T-helper 1 cell treated with Interleukin-12 subunit alpha and Interleukin-12 subunit beta and Interleukin-4 antibody, amounts not matched to agents 30 μg/mL and 1 μg/mL, for 36 hours (primary cell): Measurements from ENCODE around the gene IDUA.
"Not testable (repeated sequence)": the region's sequence is repeated elsewhere in the genome, so short reads cannot be mapped to it uniquely, and the experiment has no call there.

Source experiments
- H3K27ac Mint-ChIP-seq: one replicate; pipeline ENCODE4 v1.8.0; 2021; ENCODE audit warnings: mild to moderate bottlenecking, mixed read lengths
- H3K27me3 Mint-ChIP-seq: one replicate; pipeline ENCODE4 v1.8.0; 2021; ENCODE audit warnings: low read depth, mixed read lengths
- H3K36me3 Mint-ChIP-seq: one replicate; pipeline ENCODE4 v1.8.0; 2021; ENCODE audit warnings: low read depth, mixed read lengths
- H3K4me1 Mint-ChIP-seq: one replicate; pipeline ENCODE4 v1.8.0; 2021; ENCODE audit warnings: low read depth, mixed read lengths
- H3K4me3 Mint-ChIP-seq: one replicate; pipeline ENCODE4 v1.8.0; 2021; ENCODE audit warnings: mild to moderate bottlenecking, moderate library complexity, mixed read lengths
- H3K9me3 Mint-ChIP-seq: one replicate; pipeline ENCODE4 v1.8.0; 2021; ENCODE audit warnings: mixed read lengths

IDUA gene

GRCh38 chr4:1048773-1049590, 62.1 kb downstream of the IDUA start:
- Mint-ChIP-seq H3K4me1 (peaks cover 2% of the 10 kb centered on the region), H3K36me3 (no peaks in the 10 kb centered on the region), H3K27ac (no peak overlapping the region), H3K4me3 (no peak overlapping the region), H3K9me3 (no peaks in the 10 kb centered on the region), H3K27me3 (peaks cover 24% of the 10 kb centered on the region)

- Mint-ChIP-seq H3K4me3 (no peak overlapping the region), H3K36me3 (no peaks in the 10 kb centered on the region), H3K27me3 (peaks cover 24% of the 10 kb centered on the region), H3K4me1 (peaks cover 2% of the 10 kb centered on the region), H3K9me3 (no peaks in the 10 kb centered on the region), H3K27ac (no peak overlapping the region)
Measured at GRCh38 chr4:1049591-1049905, 62.7 kb downstream of the IDUA start.

GRCh38 chr4:1050486-1051213, 63.8 kb downstream of the IDUA start:
- Mint-ChIP-seq H3K36me3 (no peaks in the 10 kb centered on the region), H3K27me3 (peaks cover 19% of the 10 kb centered on the region), H3K4me3 (no peak overlapping the region), H3K9me3 (no peaks in the 10 kb centered on the region), H3K4me1 (peaks cover 2% of the 10 kb centered on the region), H3K27ac (no peak overlapping the region)

- H3K36me3 Mint-ChIP-seq = no peaks in the 10 kb centered on the region
- no peak overlapping the region for H3K4me3 Mint-ChIP-seq
- H3K9me3 Mint-ChIP-seq = no peaks in the 10 kb centered on the region
- peaks cover 19% of the 10 kb centered on the region for H3K27me3 Mint-ChIP-seq
- peaks cover 7% of the 10 kb centered on the region for H3K4me1 Mint-ChIP-seq
- H3K27ac Mint-ChIP-seq = no peak overlapping the region
Measured at GRCh38 chr4:1051472-1051871, 64.6 kb downstream of the IDUA start.

GRCh38 chr4:1052231-1052671, 65.4 kb downstream of the IDUA start:
- Mint-ChIP-seq H3K4me3 (no peak overlapping the region), H3K9me3 (no peaks in the 10 kb centered on the region), H3K27me3 (peaks cover 14% of the 10 kb centered on the region), H3K4me1 (peaks cover 5% of the 10 kb centered on the region), H3K36me3 (no peaks in the 10 kb centered on the region), H3K27ac (no peak overlapping the region)

GRCh38 chr4:1053080-1053661, 66.3 kb downstream of the IDUA start:
- H3K4me1 Mint-ChIP-seq = peaks cover 5% of the 10 kb centered on the region
- peaks cover 8% of the 10 kb centered on the region for H3K27me3 Mint-ChIP-seq
- H3K36me3 Mint-ChIP-seq = no peaks in the 10 kb centered on the region
- no peak overlapping the region for H3K4me3 Mint-ChIP-seq
- no peak overlapping the region for H3K27ac Mint-ChIP-seq
- no peaks in the 10 kb centered on the region for H3K9me3 Mint-ChIP-seq

GRCh38 chr4:1053891-1054290, 67.0 kb downstream of the IDUA start:
- H3K27me3 Mint-ChIP-seq, H3K36me3 Mint-ChIP-seq, H3K4me3 Mint-ChIP-seq, H3K9me3 Mint-ChIP-seq, H3K4me1 Mint-ChIP-seq, H3K27ac Mint-ChIP-seq: not testable (repeated sequence)
